GM12872 (cell line): ENCODE results near the gene ZNF17.

ENCODE experiments used
- CTCF ChIP-seq: IDR thresholded peaks from 3 replicates; pipeline ENCODE4 v1.5.1; 2011; ENCODE audit warnings: low read depth, mild to moderate bottlenecking, low read length, moderate library complexity; ENCODE audit not compliant: insufficient read depth

The ZNF17 gene

GRCh38 chr19:57466489-57466888 is 55.5 kb downstream of the ZNF17 start:
- TF ChIP-seq CTCF: no peak
